Measurements from ENCODE around the gene PLEKHB1.
A peak's percentile ranks its signal among the peaks of the same experiment; 100 is the strongest.

Gene PLEKHB1

DNA sequence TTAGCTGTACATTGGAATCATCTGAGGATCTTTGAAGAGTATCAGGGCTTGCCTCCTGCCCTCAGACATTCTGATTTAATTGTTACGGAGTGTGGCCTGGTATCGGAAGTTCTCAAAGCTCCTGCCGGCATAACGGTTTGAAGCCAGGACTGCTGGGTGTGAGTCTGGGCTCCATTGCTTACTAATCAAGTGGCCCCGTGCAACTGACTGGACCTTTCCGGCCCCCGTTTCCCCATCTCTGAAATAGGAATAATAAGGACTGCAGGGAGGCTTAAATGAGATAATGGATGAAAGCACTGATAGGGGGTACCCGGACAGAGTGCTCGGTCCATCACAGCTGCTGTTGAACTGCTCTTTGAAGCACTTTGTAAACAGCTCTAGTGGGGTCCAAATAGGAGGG lies 1.7 kb downstream of the PLEKHB1 start:
- DNase-seq (ENCODE audit: low read depth): no peak

- DNase-seq (ENCODE audit: low read depth): no peak
Observed at GRCh38 chr11:73648571-73649046, 2.2 kb downstream of the PLEKHB1 start.

DNA sequence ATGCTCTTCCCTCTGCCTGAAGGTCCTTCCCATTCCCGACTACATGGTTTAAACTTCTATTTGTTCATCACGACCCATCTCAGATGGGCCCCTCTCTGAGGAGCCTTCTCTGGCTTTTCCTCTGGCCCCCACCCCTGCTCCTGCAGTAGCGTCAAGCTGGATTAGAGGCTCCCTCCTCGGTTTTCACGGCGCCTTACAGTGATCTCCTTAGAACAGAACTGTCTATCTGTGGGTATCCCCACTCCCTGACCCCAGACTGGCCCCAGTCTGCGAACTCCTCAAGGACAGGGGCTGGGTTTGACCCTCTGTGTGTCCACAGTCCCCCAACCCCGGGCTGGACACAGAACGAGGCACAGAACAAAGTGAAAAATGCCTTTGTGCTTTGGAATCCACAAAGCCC lies 2.8 kb downstream of the PLEKHB1 start:
- DNase-seq (ENCODE audit: low read depth): no peak

GRCh38 chr11:73650400-73650799 lies 4.0 kb downstream of the PLEKHB1 start:
- DNase-seq (ENCODE audit: low read depth): no peak

DNA sequence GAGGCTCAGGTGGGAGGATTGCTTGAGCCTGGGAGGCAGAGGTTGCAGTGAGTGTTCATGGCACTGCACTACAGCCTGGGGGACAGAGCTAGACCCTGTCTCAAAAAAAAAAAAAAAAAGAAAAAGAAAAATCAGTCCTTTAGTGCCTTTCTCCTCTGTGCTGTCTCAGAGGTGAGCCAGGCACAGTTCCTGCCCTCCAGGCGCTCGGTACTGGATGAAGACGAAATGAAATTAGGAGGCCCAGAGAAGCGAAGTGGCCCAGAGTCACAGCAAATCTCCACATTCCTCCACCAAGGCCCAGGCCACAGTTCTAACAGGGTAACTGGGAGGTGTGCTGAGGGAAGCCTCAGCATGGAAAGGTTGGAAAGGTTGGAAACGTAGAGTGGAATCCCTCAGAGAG lies 4.9 kb downstream of the PLEKHB1 start:
- no peak for DNase-seq (ENCODE audit: low read depth)

DNA sequence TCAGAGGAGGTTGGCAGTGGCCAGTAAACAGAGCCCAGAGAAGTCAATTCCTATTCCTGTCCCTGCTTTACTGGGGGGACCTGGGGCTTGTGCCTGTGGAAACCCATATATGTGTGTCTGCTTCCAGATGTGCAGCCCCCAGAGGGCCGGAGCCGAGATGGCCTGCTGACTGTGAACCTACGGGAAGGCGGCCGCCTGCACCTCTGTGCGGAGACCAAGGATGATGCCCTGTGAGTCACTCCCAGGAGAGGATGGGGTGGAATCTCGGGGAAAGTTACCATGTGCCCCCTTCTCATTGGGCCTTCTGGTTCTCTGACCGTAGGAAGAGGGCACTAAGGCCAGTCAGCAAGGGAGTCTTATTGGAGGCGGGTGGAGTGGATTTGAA lies 5.3 kb downstream of the PLEKHB1 start:
- no peak for DNase-seq (ENCODE audit: low read depth)

- DNase-seq (ENCODE audit: low read depth): no peak
Observed at GRCh38 chr11:73652046-73652730, 5.8 kb downstream of the PLEKHB1 start.

- no peak for DNase-seq (ENCODE audit: low read depth)
Observed at GRCh38 chr11:73652856-73653559, 6.6 kb downstream of the PLEKHB1 start.

GRCh38 chr11:73653996-73654395 lies 7.6 kb downstream of the PLEKHB1 start:
- no peak for DNase-seq (ENCODE audit: low read depth)

GRCh38 chr11:73654482-73655021 lies 8.2 kb downstream of the PLEKHB1 start:
- no peak for DNase-seq (ENCODE audit: low read depth)

DNA sequence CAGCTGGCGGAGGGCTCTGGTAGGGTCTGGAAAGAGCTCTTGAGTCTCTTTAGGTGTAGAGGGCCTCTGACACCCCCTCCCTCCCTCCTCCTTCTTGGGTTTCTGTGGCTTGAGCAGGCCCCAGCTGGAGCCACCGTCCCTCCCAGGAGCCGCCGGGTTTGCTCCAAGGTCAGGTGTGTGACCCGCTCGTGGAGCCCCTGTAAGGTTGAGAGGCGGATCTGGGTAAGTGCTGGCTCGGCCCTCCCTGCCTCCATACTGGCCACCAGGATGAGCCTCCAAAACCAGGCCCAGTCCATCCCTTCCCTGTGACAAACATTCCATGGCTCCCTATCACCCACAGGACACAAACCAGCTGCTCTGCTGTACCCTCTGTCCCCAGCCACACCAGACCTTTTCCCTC lies 9.3 kb downstream of the PLEKHB1 start:
- no peak for DNase-seq (ENCODE audit: low read depth)

GRCh38 chr11:73656985-73657384 lies 10.6 kb downstream of the PLEKHB1 start:
- DNase-seq (ENCODE audit: low read depth): no peak

- DNase-seq (ENCODE audit: low read depth): no peak
Observed at GRCh38 chr11:73659961-73660360, 13.6 kb downstream of the PLEKHB1 start.

- DNase-seq (ENCODE audit: low read depth): no peak
Observed at GRCh38 chr11:73660497-73661034, 14.2 kb downstream of the PLEKHB1 start.

- peak; percentile 78 for DNase-seq (ENCODE audit: low read depth)
Observed at GRCh38 chr11:73661035-73661628, 14.8 kb downstream of the PLEKHB1 start.

DNA sequence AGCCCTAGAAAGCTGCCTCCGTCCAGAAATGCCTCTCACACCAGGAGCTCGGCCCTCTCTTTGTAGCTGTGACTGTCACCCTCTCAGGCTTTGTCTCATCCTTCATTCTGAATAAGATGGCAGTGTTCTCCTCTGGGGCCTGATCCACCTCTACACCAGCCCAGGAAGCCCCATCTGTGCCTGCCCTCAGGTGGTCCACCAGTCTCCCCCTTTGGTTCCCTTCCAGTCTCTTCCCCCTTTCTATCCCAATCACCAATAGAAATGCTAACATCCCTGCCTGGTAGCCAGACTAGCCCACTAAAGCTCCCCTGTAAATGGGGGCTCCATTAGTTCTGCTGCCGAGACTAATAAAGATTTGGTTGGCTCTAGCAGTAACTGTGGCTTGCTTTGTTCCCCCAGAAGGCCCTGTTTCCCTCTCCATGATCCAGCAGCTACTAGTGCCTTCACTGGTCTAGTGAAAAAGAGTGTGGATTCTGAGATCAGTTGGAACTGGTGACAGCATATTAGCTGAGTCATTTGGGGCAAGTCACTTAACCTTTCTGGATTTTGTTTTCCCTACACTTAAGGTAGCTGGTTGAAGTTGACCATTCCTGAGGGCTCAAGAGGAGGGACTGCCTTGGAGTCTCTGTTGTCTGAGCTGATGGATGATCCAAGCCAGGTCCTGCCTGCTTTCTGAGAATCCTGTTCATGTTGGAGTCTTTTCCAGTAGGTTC lies 16.2 kb downstream of the PLEKHB1 start:
- DNase-seq (ENCODE audit: low read depth): no peak

DNA sequence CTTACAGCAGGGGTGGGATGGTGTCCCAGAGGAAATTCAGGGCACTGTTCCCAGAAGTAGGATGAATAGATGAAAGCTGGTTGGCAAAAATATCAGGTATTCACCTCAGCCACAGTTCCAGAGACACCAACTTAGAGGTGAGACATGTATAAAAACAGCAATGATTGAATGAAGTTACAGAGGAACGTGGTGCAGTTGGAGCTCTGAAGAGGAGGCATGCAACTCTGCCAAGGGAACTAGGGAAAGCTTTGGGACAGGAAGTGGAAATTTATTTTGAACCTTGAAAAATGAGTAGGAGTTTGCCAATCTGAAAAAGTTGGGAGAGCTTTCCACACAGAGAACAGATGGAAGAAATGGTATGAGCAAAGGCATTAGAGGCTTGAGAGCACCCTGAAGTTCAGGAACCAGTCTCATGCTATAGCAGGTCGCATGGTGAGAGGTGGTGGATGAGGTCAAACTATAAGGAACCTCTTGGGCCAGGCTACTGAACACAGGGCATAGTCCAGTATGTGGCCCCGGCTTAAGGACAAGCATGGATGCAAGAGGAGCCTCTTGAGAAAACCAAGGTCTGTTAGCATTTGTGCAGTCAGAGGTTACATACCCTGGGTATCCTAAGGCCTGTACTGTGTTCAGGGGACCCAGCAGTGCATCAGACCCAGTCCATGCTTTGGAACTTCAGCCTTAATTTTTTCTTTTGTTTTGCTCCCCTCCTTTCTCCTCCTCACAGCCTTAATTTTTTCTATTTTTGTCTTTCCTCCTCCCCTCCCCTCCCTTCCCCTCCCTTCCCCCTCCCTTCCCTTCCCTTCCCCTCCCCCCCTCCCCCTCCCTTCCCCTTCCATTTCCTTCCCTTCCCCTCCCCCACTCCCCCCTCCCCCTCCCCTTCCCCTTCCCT lies 17.5 kb downstream of the PLEKHB1 start:
- DNase-seq (ENCODE audit: low read depth): no peak

- no peak for DNase-seq (ENCODE audit: low read depth)
Observed at GRCh38 chr11:73664877-73665276, 18.5 kb downstream of the PLEKHB1 start.

- DNase-seq (ENCODE audit: low read depth): no peak
Observed at GRCh38 chr11:73667891-73668290, 21.5 kb downstream of the PLEKHB1 start.

DNA sequence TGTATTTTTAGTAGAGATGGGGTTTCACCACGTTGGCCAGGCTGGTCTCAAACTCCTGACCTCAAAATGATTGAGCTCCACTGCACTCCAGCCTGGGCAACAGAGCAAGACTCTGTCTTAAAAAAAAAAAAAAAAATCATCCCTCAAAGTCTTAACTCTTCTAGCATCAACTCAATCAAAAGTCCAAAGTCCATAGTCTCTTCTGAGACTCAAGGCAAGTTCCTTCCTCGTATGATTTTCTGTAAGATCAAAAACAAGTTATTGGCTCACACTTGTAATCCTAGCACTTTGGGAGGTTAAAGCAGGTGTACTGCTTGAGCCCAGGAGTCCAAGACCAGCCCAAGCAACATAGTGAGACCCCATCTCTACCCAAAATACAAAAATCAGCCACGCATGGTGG lies 24.4 kb downstream of the PLEKHB1 start:
- no peak for DNase-seq (ENCODE audit: low read depth)

- no peak for DNase-seq (ENCODE audit: low read depth)
Observed at GRCh38 chr11:73671701-73672100, 25.3 kb downstream of the PLEKHB1 start.

Data from stimulated activated CD8-positive, alpha-beta memory T cell treated with anti-CD3 and anti-CD28 coated beads, Interleukin-4, amount 100 ng/mL, for 24 hours (primary cell).